Smooth muscle cell (in vitro differentiated cells): ENCODE measurements around the gene ITPR1. TPM values are rescaled to one million over a fixed set of nuclear protein-coding genes. Genes with fewer than 3 reads are reported as not detected.

Experiments used
- DNase-seq: peaks from one replicate; lab custom pipeline; 2025; ENCODE audit not compliant: unreplicated experiment; lab: John Stamatoyannopoulos, UW
- H2AFZ ChIP-seq: fragments of 200-600 bp; sonication (generic); 2 replicates; pipeline ENCODE4 v1.6.0; 2016; ENCODE audit warnings: antibody characterized with exemption, low read depth, mild to moderate bottlenecking
- H3F3A ChIP-seq: fragments of 200-600 bp; sonication (generic); 2 replicates; pipeline ENCODE4 v1.6.0; 2017; ENCODE audit warnings: antibody characterized with exemption, low read depth
- H3K27ac ChIP-seq: fragments of 200-600 bp; sonication (generic); 2 replicates; pipeline ENCODE4 v1.5.1; 2016; ENCODE audit warnings: low read depth, mild to moderate bottlenecking
- H3K27me3 ChIP-seq: fragments of 200-600 bp; sonication (generic); 2 replicates; pipeline ENCODE4 v1.6.1; 2016; ENCODE audit warnings: low read depth, mild to moderate bottlenecking
- H3K36me3 ChIP-seq: fragments of 200-600 bp; sonication (generic); 2 replicates; pipeline ENCODE4 v1.5.1; 2016; ENCODE audit warnings: low read depth
- H3K4me1 ChIP-seq: fragments of 200-600 bp; sonication (generic); 2 replicates; pipeline ENCODE4 v1.5.1; 2016; ENCODE audit warnings: low read depth
- H3K4me2 ChIP-seq: fragments of 200-600 bp; sonication (generic); 2 replicates; pipeline ENCODE4 v1.6.0; 2016; ENCODE audit warnings: mild to moderate bottlenecking
- H3K4me3 ChIP-seq: fragments of 200-600 bp; sonication (generic); 2 replicates; pipeline ENCODE4 v1.5.1; 2016; ENCODE audit warnings: mild to moderate bottlenecking
- H3K79me2 ChIP-seq: fragments of 200-600 bp; sonication (generic); 2 replicates; pipeline ENCODE4 v1.6.0; 2016; ENCODE audit warnings: low read depth, mild to moderate bottlenecking
- H3K9ac ChIP-seq: fragments of 200-600 bp; sonication (generic); 2 replicates; pipeline ENCODE4 v1.6.0; 2016; ENCODE audit warnings: low read depth
- H3K9me3 ChIP-seq: fragments of 200-600 bp; sonication (generic); replicated peaks from 2 replicates; pipeline ENCODE4 v1.5.1; 2016; ENCODE audit warnings: low read depth
- H4K20me1 ChIP-seq: fragments of 200-600 bp; sonication (generic); 2 replicates; pipeline ENCODE4 v1.6.0; 2016; ENCODE audit warnings: low read depth
- whole genome bisulfite sequencing: methylation state at CpG from one replicate; pipeline ENCODE4 v1.1.7; 2016; ENCODE audit warnings: low lambda C conversion rate; 5-methylcytosine and 5-hydroxymethylcytosine counted together
- polyA plus RNA-seq: library from polyadenylated mRNA; unstranded; fragments of >200 nt; fragmentation: Nextera tagmentation; extraction: Ambion mirVana; gene quantifications from 2 replicates; pipeline ENCODE4 v1.2.1, GENCODE V29; 2016
- total RNA-seq: library from RNA; depleted of rRNA; stranded (reverse); fragments of >200 nt; gene quantifications from 2 replicates; pipeline ENCODE4 v1.2.3, GENCODE V29; 2014
- TF ChIP-seq, protein P1 (sequence below): fragments of 200-600 bp; sonication (generic); IDR thresholded peaks from 2 replicates; pipeline ENCODE4 v1.5.1; 2017; ENCODE audit warnings: borderline replicate concordance, mild to moderate bottlenecking, antibody characterized with exemption; ENCODE audit not compliant: insufficient read depth, poor library complexity, severe bottlenecking

ITPR1 gene
- total and polyA plus RNA-seq, 2 experiments from 2014 or later = 16.4 to 28.6 TPM

DNA sequence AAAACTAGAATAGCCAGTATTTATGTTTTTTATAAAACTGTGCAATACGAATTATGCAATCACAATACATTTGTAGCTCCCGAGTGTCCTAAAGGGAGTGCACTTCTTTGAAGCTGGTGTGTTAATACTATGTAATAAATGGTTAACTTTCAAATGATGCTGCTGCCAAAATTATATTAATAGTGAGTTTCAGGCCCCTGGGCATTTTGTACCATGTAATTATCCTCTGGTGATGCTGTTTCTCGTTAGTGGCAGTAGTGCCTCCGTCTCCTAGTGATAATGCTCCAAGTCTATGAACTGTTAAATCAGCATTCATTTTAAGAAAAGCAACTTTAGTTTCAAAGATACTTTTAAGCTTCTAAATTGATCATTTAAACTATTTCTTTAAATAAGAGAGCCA lies 353.4 kb downstream of the ITPR1 start:
- no peak for DNase-seq
- Histone ChIP-seq H2AFZ (no peak overlapping the region), H3K4me3 (no peak overlapping the region), H3K79me2 (no peaks in the 10 kb centered on the region), H3K9ac (no peak overlapping the region), H4K20me1 (no peaks in the 10 kb centered on the region), H3K4me1 (peaks cover 6% of the 10 kb centered on the region), H3K4me2 (no peak overlapping the region), H3K36me3 (no peaks in the 10 kb centered on the region), H3K27ac (no peak overlapping the region), H3K9me3 (no peaks in the 10 kb centered on the region), H3F3A (peaks cover 5% of the 10 kb centered on the region), H3K27me3 (no peaks in the 10 kb centered on the region)
- TF ChIP-seq, protein P1, sequence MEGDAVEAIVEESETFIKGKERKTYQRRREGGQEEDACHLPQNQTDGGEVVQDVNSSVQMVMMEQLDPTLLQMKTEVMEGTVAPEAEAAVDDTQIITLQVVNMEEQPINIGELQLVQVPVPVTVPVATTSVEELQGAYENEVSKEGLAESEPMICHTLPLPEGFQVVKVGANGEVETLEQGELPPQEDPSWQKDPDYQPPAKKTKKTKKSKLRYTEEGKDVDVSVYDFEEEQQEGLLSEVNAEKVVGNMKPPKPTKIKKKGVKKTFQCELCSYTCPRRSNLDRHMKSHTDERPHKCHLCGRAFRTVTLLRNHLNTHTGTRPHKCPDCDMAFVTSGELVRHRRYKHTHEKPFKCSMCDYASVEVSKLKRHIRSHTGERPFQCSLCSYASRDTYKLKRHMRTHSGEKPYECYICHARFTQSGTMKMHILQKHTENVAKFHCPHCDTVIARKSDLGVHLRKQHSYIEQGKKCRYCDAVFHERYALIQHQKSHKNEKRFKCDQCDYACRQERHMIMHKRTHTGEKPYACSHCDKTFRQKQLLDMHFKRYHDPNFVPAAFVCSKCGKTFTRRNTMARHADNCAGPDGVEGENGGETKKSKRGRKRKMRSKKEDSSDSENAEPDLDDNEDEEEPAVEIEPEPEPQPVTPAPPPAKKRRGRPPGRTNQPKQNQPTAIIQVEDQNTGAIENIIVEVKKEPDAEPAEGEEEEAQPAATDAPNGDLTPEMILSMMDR = no peak
- 75% methylated on average over 4 of the region's 4 CpGs for WGBS

DNA sequence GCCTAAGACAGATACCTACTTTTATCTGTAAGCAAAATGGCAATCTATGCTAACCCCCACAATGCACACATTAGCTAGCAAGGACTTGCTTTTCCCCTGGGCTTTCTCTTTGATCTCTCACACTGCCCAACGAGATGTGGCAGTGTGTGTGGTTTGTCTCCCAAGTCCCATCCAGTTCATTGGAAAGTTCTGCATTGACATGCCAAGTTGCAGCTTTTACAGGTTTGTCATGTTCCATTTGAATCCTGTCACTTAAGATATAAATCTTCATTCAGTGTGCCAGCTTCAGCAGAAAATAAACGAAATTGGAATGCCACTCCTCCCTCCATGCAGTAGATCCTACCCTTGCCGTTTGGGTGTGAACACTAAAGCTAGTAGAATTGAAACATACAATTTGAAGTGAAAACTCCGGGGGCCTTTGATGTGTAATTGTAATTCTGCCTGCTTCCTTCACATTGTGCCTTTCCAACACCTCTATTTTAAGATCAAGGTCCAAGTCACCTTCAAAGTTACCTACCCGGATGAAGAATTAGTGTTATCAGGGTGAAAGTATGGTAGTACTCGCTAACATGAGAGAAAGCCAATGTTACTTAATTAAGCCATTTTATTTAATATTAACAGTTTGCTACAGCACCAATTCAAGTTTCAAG lies 355.2 kb downstream of the ITPR1 start:
- WGBS = 66% methylated on average over 6 of the region's 6 CpGs
- no peaks in the 10 kb centered on the region for H4K20me1 ChIP-seq
- H3K36me3 ChIP-seq = no peaks in the 10 kb centered on the region
- H3K79me2 ChIP-seq = no peaks in the 10 kb centered on the region
- peak overlapping the region; percentile 13 for H3K27ac ChIP-seq
- no peak for DNase-seq
- no peak overlapping the region for H3K4me3 ChIP-seq
- H3K27me3 ChIP-seq = no peaks in the 10 kb centered on the region
- TF ChIP-seq, protein P1 = no peak
- H3K9ac ChIP-seq = no peak overlapping the region
- no peaks in the 10 kb centered on the region for H3F3A ChIP-seq
- H3K4me1 ChIP-seq = no peaks in the 10 kb centered on the region
- H3K4me2 ChIP-seq = peak overlapping the region; percentile 13
- H3K9me3 ChIP-seq = no peaks in the 10 kb centered on the region
- H2AFZ ChIP-seq = no peak overlapping the region

DNA sequence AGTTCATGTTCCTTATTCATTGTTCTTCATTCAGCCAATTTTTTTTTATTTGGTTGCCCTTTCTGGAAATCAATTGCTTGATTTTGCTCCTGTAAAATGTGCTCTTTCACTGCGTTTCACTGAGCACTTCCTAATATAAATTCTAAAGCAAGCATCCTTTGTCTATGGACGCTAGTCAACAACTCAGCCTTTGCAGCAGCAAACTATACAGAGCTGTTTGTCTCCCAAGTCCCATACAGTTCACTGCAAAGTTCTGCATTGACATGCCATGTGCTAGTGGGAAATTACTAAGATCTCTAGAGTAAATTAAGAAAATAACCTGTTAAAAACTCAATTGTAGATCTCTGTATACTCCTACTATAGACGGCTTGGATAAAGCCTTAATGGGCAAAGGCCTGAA lies 356.0 kb downstream of the ITPR1 start:
- no peaks in the 10 kb centered on the region for H3K9me3 ChIP-seq
- H3K9ac ChIP-seq = no peak overlapping the region
- no peaks in the 10 kb centered on the region for H3K79me2 ChIP-seq
- no peak for DNase-seq
- no peaks in the 10 kb centered on the region for H4K20me1 ChIP-seq
- no peak overlapping the region for H3K4me3 ChIP-seq
- H3K27ac ChIP-seq = peak overlapping the region; percentile 13
- H2AFZ ChIP-seq = no peak overlapping the region
- no peaks in the 10 kb centered on the region for H3K27me3 ChIP-seq
- no peaks in the 10 kb centered on the region for H3F3A ChIP-seq
- TF ChIP-seq, protein P1 = no peak
- H3K36me3 ChIP-seq = no peaks in the 10 kb centered on the region
- H3K4me2 ChIP-seq = no peak overlapping the region
- 75% methylated on average over 3 of the region's 3 CpGs for WGBS
- H3K4me1 ChIP-seq = no peaks in the 10 kb centered on the region

DNA sequence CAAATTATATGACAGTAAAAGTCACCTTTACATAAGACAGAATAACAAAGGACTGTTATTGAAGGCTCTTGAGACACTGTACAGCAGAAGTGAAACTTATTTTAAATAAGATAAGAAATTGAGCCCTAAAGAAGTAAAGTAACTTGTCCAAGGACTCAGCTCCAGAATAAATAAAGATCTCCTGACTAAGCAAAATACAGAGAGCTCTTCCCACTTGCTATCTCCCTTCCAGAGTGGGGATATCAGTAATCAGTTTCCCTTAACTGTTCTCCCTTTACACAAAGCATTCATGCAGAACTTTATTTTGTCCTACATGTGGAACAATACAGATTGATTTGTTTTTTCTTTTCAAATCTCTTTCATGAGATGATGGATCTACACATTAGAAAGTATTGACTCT lies 356.6 kb downstream of the ITPR1 start:
- no peak overlapping the region for H3K4me3 ChIP-seq
- H4K20me1 ChIP-seq = no peaks in the 10 kb centered on the region
- no peak for DNase-seq
- H3K27ac ChIP-seq = peak overlapping the region; percentile 13
- no peaks in the 10 kb centered on the region for H3K4me1 ChIP-seq
- TF ChIP-seq, protein P1 = no peak
- H3K9ac ChIP-seq = no peak overlapping the region
- H3K4me2 ChIP-seq = no peak overlapping the region
- H3K27me3 ChIP-seq = no peaks in the 10 kb centered on the region
- H3F3A ChIP-seq = no peaks in the 10 kb centered on the region
- no peak overlapping the region for H2AFZ ChIP-seq
- no peaks in the 10 kb centered on the region for H3K79me2 ChIP-seq
- no peaks in the 10 kb centered on the region for H3K36me3 ChIP-seq
- no peaks in the 10 kb centered on the region for H3K9me3 ChIP-seq
